DND-41 (cell line): ENCODE results near the gene PAFAH1B2.

Experiments
- ATAC-seq: fragments of 200-7000 bp; cut with Tn5 transposase; 3 replicates; pipeline ENCODE4 v1.9.1; 2021; ENCODE audit warnings: low read depth; ENCODE audit not compliant: insufficient read depth
- DNase-seq: peaks from one replicate; pipeline ENCODE4 v3.0.0-alpha.2; 2020
- H2AFZ ChIP-seq: 2 replicates; pipeline ENCODE4 v1.6.0; 2012; ENCODE audit warnings: low read depth, low read length
- H3K27ac ChIP-seq: 2 replicates; pipeline ENCODE4 v1.5.1; 2012; ENCODE audit warnings: low read length, inconsistent platforms
- H3K27me3 ChIP-seq: fragments of 200-600 bp; sonication (generic); 2 replicates; pipeline ENCODE4 v1.6.0; 2012; ENCODE audit warnings: low read length, mild to moderate bottlenecking, inconsistent platforms; ENCODE audit not compliant: insufficient read depth, poor library complexity
- H3K36me3 ChIP-seq: 2 replicates; pipeline ENCODE4 v1.5.1; 2012; ENCODE audit warnings: low read length, inconsistent platforms; ENCODE audit not compliant: insufficient read depth
- H3K4me1 ChIP-seq: 2 replicates; pipeline ENCODE4 v1.5.1; 2012; ENCODE audit warnings: mild to moderate bottlenecking, low read length; ENCODE audit not compliant: insufficient read depth
- H3K4me2 ChIP-seq: 2 replicates; pipeline ENCODE4 v1.6.0; 2012; ENCODE audit warnings: mild to moderate bottlenecking, moderate library complexity, low read length, inconsistent platforms; ENCODE audit not compliant: insufficient read depth
- H3K4me3 ChIP-seq, 2 experiments: fragments of 200-600 bp in 1 of 2; shearing (Covaris generic) in 1 of 2; 2 replicates each; pipeline ENCODE4 v1.5.1; 2012 to 2016; ENCODE audit warnings: inconsistent platforms in 2 of 2, low read length in 2 of 2, mild to moderate bottlenecking in 2 of 2, low read depth in 1 of 2, moderate library complexity in 1 of 2
- H3K79me2 ChIP-seq: 2 replicates; pipeline ENCODE4 v1.6.0; 2012; ENCODE audit warnings: low read length, inconsistent platforms; ENCODE audit not compliant: insufficient read depth
- H3K9ac ChIP-seq: 2 replicates; pipeline ENCODE4 v1.6.0; 2012; ENCODE audit warnings: low read depth, mild to moderate bottlenecking, inconsistent platforms, low read length, moderate library complexity
- H3K9me3 ChIP-seq: 2 replicates; pipeline ENCODE4 v1.5.1; 2012; ENCODE audit warnings: low read length, moderate library complexity, mild to moderate bottlenecking, inconsistent platforms; ENCODE audit not compliant: insufficient read depth, severe bottlenecking
- H4K20me1 ChIP-seq: 2 replicates; pipeline ENCODE4 v1.6.0; 2012; ENCODE audit warnings: low read length; ENCODE audit not compliant: insufficient read depth
- EZH2 ChIP-seq: IDR thresholded peaks from 3 replicates; pipeline ENCODE4 v1.6.1; 2012; ENCODE audit warnings: borderline replicate concordance, low read depth, mild to moderate bottlenecking, moderate library complexity, low read length, inconsistent platforms; ENCODE audit not compliant: severe bottlenecking
- TF ChIP-seq, protein P1 (sequence below): IDR thresholded peaks from 2 replicates; pipeline ENCODE4 v1.5.1; 2012; ENCODE audit warnings: borderline replicate concordance, low read length, moderate library complexity, mild to moderate bottlenecking; ENCODE audit not compliant: poor library complexity, severe bottlenecking; ENCODE audit errors: extremely low read depth

Gene PAFAH1B2

DNA sequence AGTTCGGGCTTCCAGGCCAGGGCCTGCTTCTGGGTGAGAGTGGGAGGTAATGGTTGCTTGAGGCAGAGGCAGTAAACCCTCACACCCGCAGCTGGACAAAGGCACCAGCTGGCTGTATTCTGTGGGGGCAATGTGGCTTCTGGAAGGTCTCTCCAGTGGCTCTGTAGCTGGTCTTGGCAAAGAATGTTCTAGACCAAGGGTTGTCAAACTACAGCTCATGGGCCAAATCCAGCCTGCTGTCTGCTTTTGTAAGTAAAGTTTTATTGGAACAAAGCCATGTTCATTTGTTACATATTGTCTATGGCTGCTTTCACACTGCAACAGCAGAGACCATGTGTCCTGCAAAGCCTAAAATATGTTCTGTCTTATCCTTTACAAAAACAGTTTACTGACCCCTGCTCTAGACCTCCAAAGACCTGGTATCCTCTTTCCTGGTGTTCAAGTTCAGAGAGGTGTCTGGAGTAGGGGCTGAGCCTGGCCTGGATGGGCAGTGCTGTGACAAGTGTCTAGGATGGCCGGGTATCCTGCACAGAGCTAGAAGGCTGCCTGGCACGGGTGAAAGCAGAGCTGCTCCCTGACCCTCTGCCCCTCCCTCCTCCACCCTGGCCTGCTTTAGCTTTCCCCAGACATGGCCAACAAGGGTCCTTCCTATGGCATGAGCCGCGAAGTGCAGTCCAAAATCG, 58.4 kb downstream of the PAFAH1B2 start:
- no peak for DNase-seq
- H4K20me1 ChIP-seq: no peaks in the 10 kb centered on the region
- ATAC-seq: no peak
- TF ChIP-seq, protein P1, sequence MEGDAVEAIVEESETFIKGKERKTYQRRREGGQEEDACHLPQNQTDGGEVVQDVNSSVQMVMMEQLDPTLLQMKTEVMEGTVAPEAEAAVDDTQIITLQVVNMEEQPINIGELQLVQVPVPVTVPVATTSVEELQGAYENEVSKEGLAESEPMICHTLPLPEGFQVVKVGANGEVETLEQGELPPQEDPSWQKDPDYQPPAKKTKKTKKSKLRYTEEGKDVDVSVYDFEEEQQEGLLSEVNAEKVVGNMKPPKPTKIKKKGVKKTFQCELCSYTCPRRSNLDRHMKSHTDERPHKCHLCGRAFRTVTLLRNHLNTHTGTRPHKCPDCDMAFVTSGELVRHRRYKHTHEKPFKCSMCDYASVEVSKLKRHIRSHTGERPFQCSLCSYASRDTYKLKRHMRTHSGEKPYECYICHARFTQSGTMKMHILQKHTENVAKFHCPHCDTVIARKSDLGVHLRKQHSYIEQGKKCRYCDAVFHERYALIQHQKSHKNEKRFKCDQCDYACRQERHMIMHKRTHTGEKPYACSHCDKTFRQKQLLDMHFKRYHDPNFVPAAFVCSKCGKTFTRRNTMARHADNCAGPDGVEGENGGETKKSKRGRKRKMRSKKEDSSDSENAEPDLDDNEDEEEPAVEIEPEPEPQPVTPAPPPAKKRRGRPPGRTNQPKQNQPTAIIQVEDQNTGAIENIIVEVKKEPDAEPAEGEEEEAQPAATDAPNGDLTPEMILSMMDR: no peak
- no peak for TF ChIP-seq EZH2
- no peak overlapping the region for H2AFZ ChIP-seq
- no peak overlapping the region for H3K9ac ChIP-seq
- H3K36me3 ChIP-seq: peaks cover 12% of the 10 kb centered on the region
- H3K9me3 ChIP-seq: no peaks in the 10 kb centered on the region
- no peak overlapping the region for H3K4me3 ChIP-seq
- no peaks in the 10 kb centered on the region for H3K4me1 ChIP-seq
- no peak overlapping the region for H3K27ac ChIP-seq
- no peaks in the 10 kb centered on the region for H3K27me3 ChIP-seq
- no peaks in the 10 kb centered on the region for H3K79me2 ChIP-seq
- H3K4me2 ChIP-seq: no peak overlapping the region

DNA sequence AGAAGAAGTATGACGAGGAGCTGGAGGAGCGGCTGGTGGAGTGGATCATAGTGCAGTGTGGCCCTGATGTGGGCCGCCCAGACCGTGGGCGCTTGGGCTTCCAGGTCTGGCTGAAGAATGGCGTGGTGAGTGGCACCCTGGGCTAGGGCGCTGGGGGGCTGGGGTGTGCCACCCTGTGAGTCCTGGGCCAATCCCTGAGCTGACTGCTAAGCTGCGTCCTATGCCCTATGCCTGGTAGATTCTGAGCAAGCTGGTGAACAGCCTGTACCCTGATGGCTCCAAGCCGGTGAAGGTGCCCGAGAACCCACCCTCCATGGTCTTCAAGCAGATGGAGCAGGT, 59.0 kb downstream of the PAFAH1B2 start:
- ATAC-seq (no peak), DNase-seq (no peak)
- H2AFZ ChIP-seq: no peak overlapping the region
- H3K36me3 ChIP-seq: peaks cover 12% of the 10 kb centered on the region
- no peak overlapping the region for H3K4me2 ChIP-seq
- no peaks in the 10 kb centered on the region for H4K20me1 ChIP-seq
- no peak overlapping the region for H3K9ac ChIP-seq
- H3K27ac ChIP-seq: no peak overlapping the region
- H3K9me3 ChIP-seq: no peaks in the 10 kb centered on the region
- no peaks in the 10 kb centered on the region for H3K27me3 ChIP-seq
- H3K79me2 ChIP-seq: no peaks in the 10 kb centered on the region
- TF ChIP-seq, protein P1: no peak
- no peak overlapping the region for H3K4me3 ChIP-seq
- H3K4me1 ChIP-seq: no peaks in the 10 kb centered on the region

DNA sequence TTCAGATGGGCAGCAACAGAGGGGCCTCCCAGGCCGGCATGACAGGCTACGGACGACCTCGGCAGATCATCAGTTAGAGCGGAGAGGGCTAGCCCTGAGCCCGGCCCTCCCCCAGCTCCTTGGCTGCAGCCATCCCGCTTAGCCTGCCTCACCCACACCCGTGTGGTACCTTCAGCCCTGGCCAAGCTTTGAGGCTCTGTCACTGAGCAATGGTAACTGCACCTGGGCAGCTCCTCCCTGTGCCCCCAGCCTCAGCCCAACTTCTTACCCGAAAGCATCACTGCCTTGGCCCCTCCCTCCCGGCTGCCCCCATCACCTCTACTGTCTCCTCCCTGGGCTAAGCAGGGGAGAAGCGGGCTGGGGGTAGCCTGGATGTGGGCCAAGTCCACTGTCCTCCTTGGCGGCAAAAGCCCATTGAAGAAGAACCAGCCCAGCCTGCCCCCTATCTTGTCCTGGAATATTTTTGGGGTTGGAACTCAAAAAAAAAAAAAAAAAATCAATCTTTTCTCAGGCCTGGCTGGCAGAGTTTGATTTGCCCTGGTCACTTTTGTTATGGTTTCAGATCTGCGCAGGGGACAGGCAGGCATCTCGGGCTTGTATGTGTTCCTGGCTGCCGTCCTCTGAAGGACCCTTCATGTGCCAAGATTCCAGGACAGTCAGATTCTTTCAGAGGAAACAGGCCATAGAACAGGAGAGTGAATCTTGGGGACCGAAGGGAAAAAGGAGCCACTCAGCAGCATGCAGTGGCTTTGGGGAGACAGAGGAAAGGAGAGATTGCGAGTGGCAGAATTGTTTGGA, 60.4 kb downstream of the PAFAH1B2 start:
- Histone ChIP-seq H4K20me1 (no peaks in the 10 kb centered on the region), H3K9ac (no peak overlapping the region), H3K27ac (no peak overlapping the region), H3K4me2 (no peak overlapping the region), H2AFZ (no peak overlapping the region), H3K9me3 (no peaks in the 10 kb centered on the region), H3K4me1 (no peaks in the 10 kb centered on the region), H3K36me3 (peaks cover 12% of the 10 kb centered on the region), H3K4me3 (no peak overlapping the region), H3K79me2 (no peaks in the 10 kb centered on the region), H3K27me3 (no peaks in the 10 kb centered on the region)
- TF ChIP-seq, protein P1: no peak
- no peak for TF ChIP-seq EZH2
- DNase-seq (no peak), ATAC-seq (no peak)
